Tibial nerve (tissue), 4 donors: ENCODE data around the gene GJB5.

ENCODE experiments used
- CTCF ChIP-seq, 5 experiments: fragments of 200-600 bp in 3 of 5; fragments of 450-650 bp in 2 of 5; sonication (generic) in 3 of 5; IDR thresholded peaks; one replicate each; pipeline ENCODE4 v1.5.1; 2016 to 2019; ENCODE audit warnings: antibody characterized with exemption in 5 of 5, mild to moderate bottlenecking in 3 of 5, moderate library complexity in 2 of 5
- EP300 ChIP-seq, 2 donors: sonication (generic); formaldehyde crosslinking; IDR thresholded peaks; one replicate each; pipeline ENCODE4 v1.6.1; 2017; ENCODE audit warnings: antibody characterized with exemption in 2 of 2, mild to moderate bottlenecking in 1 of 2

GRCh38 chr1:34749992-34750391 is 4.9 kb upstream of the GJB5 start:
- TF ChIP-seq CTCF (IDR thresholded peaks at IDR 0.05): no peak
- TF ChIP-seq EP300 (IDR thresholded peaks at IDR 0.05): no peak
